Measurements from ENCODE around the gene FBLN1. TPM values are rescaled to one million over a fixed set of nuclear protein-coding genes. Genes with fewer than 3 reads are reported as not detected.

FBLN1 gene
- polyA plus RNA-seq, 1 of the 3 experiments (the other 2 are of a cell fraction): 147 TPM

GRCh38 chr22:45587638-45588505 is 85.2 kb downstream of the FBLN1 start (continued):
- TF ChIP-seq REST (IDR thresholded peaks at IDR 0.05; ENCODE audit: low read depth, low read length) (no peak), RFX5 (IDR thresholded peaks at IDR 0.05; ENCODE audit: low read length) (no peak)

- ChIA-PET POLR2A (no interaction called here), CTCF (interaction anchor here (1.2 to 2.9 kb wide), 2 partner anchors 12 to 55 kb away, joined by 4 to 17 read pairs; no protein-coding TSS in a partner anchor)
- Histone ChIP-seq H3K9me2 (no peaks in the 10 kb centered on the region), H3K9me3 (no peaks in the 10 kb centered on the region), H3K27me3 (ENCODE audit: insufficient read depth) (no peaks in the 10 kb centered on the region), H3K4me1 (ENCODE audit: control insufficient read depth in 1 of 2, insufficient read depth in 2 of 2, low read depth in 1 of 2, low read length in 1 of 2) (no peaks in the 10 kb centered on the region), H2AFZ (ENCODE audit: low read depth) (no peak overlapping the region), H3K27ac (ENCODE audit: low read depth in 2 of 2, low read length in 1 of 2) (no peak overlapping the region), H3K9ac (no peak overlapping the region), H3K4me3 (ENCODE audit: low read depth in 2 of 2, low read length in 1 of 2) (no peak overlapping the region), H4K20me1 (ENCODE audit: insufficient read depth) (no peaks in the 10 kb centered on the region), H3K79me2 (ENCODE audit: insufficient read depth) (no peaks in the 10 kb centered on the region), H3K4me2 (no peak overlapping the region), H3K36me3 (replicated peaks in 1 of 2; ENCODE audit: control insufficient read depth in 1 of 2, insufficient read depth in 2 of 2, low read length in 1 of 2) (no peaks in the 10 kb centered on the region), H3F3A (replicated peaks; ENCODE audit: insufficient read depth) (no peaks in the 10 kb centered on the region)
- DNase-seq: no peak
- WGBS (ENCODE audit: low lambda C conversion rate): 96% methylated on average over 7 of the region's 8 CpGs
- TF ChIP-seq RAD21 (IDR thresholded peaks at IDR 0.05; ENCODE audit: low read length) (no peak), REST (IDR thresholded peaks at IDR 0.05; ENCODE audit: low read depth, low read length) (no peak), CTCF (IDR thresholded peaks at IDR 0.05) (no peak)
Observed at GRCh38 chr22:45589556-45589955, 86.9 kb downstream of the FBLN1 start.
